Activated naive CD4-positive, alpha-beta T cell treated with anti-CD3 and anti-CD28 coated beads for 36 hours (primary cell): ENCODE results near the gene PALM3. TPM values are rescaled to one million over a fixed set of nuclear protein-coding genes. Genes with fewer than 3 reads are reported as not detected.
"Not testable (repeated sequence)": the region's sequence is repeated elsewhere in the genome, so short reads cannot be mapped to it uniquely, and the experiment has no call there.

Experiments
- CTCF ChIA-PET: fragments of 350-600 bp; sonication (Branson Sonifier 250); formaldehyde crosslinking; loops from one replicate; lab custom pipeline; 2021; ENCODE audit warnings: antibody characterized with exemption; lab: Charles Lee
- DNase-seq: peaks from one replicate; pipeline ENCODE4 v3.0.0-alpha.2; 2020
- H3K27ac Mint-ChIP-seq: one replicate; pipeline ENCODE4 v1.8.0; 2021; ENCODE audit warnings: mild to moderate bottlenecking, mixed read lengths
- H3K27me3 Mint-ChIP-seq: one replicate; pipeline ENCODE4 v1.8.0; 2021; ENCODE audit warnings: low read depth, mixed read lengths
- H3K36me3 Mint-ChIP-seq: one replicate; pipeline ENCODE4 v1.8.0; 2021; ENCODE audit warnings: low read depth, mixed read lengths
- H3K4me1 Mint-ChIP-seq: one replicate; pipeline ENCODE4 v1.8.0; 2021; ENCODE audit warnings: low read depth, mixed read lengths
- H3K4me3 Mint-ChIP-seq: one replicate; pipeline ENCODE4 v1.8.0; 2021; ENCODE audit warnings: mild to moderate bottlenecking, moderate library complexity, mixed read lengths
- H3K9me3 Mint-ChIP-seq: one replicate; pipeline ENCODE4 v1.8.0; 2021; ENCODE audit warnings: mixed read lengths
- intact Hi-C: fragments of 100-400 bp; cut with micrococcal nuclease; formaldehyde crosslinking; loops from one replicate; pipeline ENCODE4 v1.15.1; 2023
- total RNA-seq, 2 experiments: library from RNA; stranded (reverse); gene quantifications; one replicate each; pipeline ENCODE4 v1.2.3, GENCODE V29; 2021

Gene PALM3
- total RNA-seq, 2 experiments from 2014 or later: not detected

- CTCF ChIA-PET: interaction anchor here (0.5 to 2.3 kb wide), 12 partner anchors 8 to 509 kb away, joined by 3 to 15 read pairs (median 4); a partner anchor contains a TSS
- peak overlapping the region; percentile 81 for H3K27ac Mint-ChIP-seq
- H3K36me3 Mint-ChIP-seq: peaks cover 37% of the 10 kb centered on the region
- intact Hi-C loops: loop anchor here (1.0 kb wide), 1 partner anchor 163 kb away; no protein-coding TSS in a partner anchor
- not testable (repeated sequence) for H3K4me1 Mint-ChIP-seq, H3K4me3 Mint-ChIP-seq, H3K27me3 Mint-ChIP-seq, H3K9me3 Mint-ChIP-seq
- peak; percentile 60 for DNase-seq
These were observed 18.9 kb downstream of the PALM3 start for GRCh38 chr19:14042659-14043608.

GRCh38 chr19:14039181-14039580 lies 22.7 kb downstream of the PALM3 start:
- Mint-ChIP-seq H3K36me3 (peaks cover 36% of the 10 kb centered on the region), H3K4me3 (no peak overlapping the region), H3K27me3 (no peaks in the 10 kb centered on the region), H3K9me3 (no peaks in the 10 kb centered on the region), H3K4me1 (peaks cover 16% of the 10 kb centered on the region), H3K27ac (no peak overlapping the region)
- intact Hi-C loops: no loop called here
- no peak for DNase-seq
- CTCF ChIA-PET: interaction anchor here (1.3 to 2.1 kb wide), 2 partner anchors 9 to 158 kb away, joined by 3 to 8 read pairs; no protein-coding TSS in a partner anchor

GRCh38 chr19:14035706-14036105 lies 26.2 kb downstream of the PALM3 start:
- Mint-ChIP-seq H3K4me1 (peaks cover 33% of the 10 kb centered on the region), H3K9me3 (no peaks in the 10 kb centered on the region), H3K36me3 (peaks cover 27% of the 10 kb centered on the region), H3K27ac (no peak overlapping the region), H3K4me3 (no peak overlapping the region), H3K27me3 (no peaks in the 10 kb centered on the region)
- intact Hi-C loops: no loop called here
- CTCF ChIA-PET: interaction anchor here (0.7 to 0.8 kb wide), 2 partner anchors 13 to 211 kb away, joined by 3 to 5 read pairs; no protein-coding TSS in a partner anchor
- no peak for DNase-seq

GRCh38 chr19:14035159-14035558 lies 26.7 kb downstream of the PALM3 start:
- Mint-ChIP-seq H3K4me1 (peaks cover 33% of the 10 kb centered on the region), H3K36me3 (peaks cover 27% of the 10 kb centered on the region)
- intact Hi-C loops, H3K27me3 Mint-ChIP-seq, H3K4me3 Mint-ChIP-seq, H3K9me3 Mint-ChIP-seq, DNase-seq, H3K27ac Mint-ChIP-seq: not testable (repeated sequence)
- CTCF ChIA-PET: interaction anchor here (0.6 to 0.8 kb wide), 3 partner anchors 36 to 446 kb away, joined by 3 to 4 read pairs (median 3); no protein-coding TSS in a partner anchor

GRCh38 chr19:14033946-14034345 lies 27.9 kb downstream of the PALM3 start:
- Mint-ChIP-seq H3K9me3 (no peaks in the 10 kb centered on the region), H3K27me3 (no peaks in the 10 kb centered on the region), H3K27ac (peak overlapping the region; percentile 73), H3K4me3 (peak overlapping the region; percentile 3), H3K36me3 (peaks cover 24% of the 10 kb centered on the region), H3K4me1 (peaks cover 33% of the 10 kb centered on the region)
- DNase-seq: no peak
- CTCF ChIA-PET: no interaction called here
- intact Hi-C loops: loop anchor here (2.0 to 5.0 kb wide), 2 partner anchors 81 to 127 kb away; partner anchors contain the start of genes BRME1, CC2D1A and DCAF15

GRCh38 chr19:14031719-14032480 lies 30.0 kb downstream of the PALM3 start, which contains the start of gene IL27RA:
IL27RA (plus strand) TSS chr19:14031762; CDS start chr19:14031873, 111 bp downstream.
- peaks cover 26% of the 10 kb centered on the region for H3K4me1 Mint-ChIP-seq
- H3K4me3 Mint-ChIP-seq: peak within 1 kb of the TSS; percentile 88
- intact Hi-C loops: loop anchor here (1.0 to 5.0 kb wide), 5 partner anchors 26 to 152 kb away; partner anchors contain the start of genes BRME1, CC2D1A, DCAF15 and RFX1
- CTCF ChIA-PET: interaction anchor here (0.6 to 1.7 kb wide), 17 partner anchors 9 to 315 kb away, joined by 3 to 13 read pairs (median 5); no protein-coding TSS in a partner anchor
- H3K27ac Mint-ChIP-seq: peak within 1 kb of the TSS; percentile 92
- H3K36me3 Mint-ChIP-seq: peaks cover 12% of the 10 kb centered on the region
- no peaks in the 10 kb centered on the region for H3K9me3 Mint-ChIP-seq
- DNase-seq: peak; percentile 84
- no peaks in the 10 kb centered on the region for H3K27me3 Mint-ChIP-seq

GRCh38 chr19:14030997-14031718 lies 30.7 kb downstream of the PALM3 start:
- peak overlapping the region; percentile 92 for H3K27ac Mint-ChIP-seq
- H3K27me3 Mint-ChIP-seq: no peaks in the 10 kb centered on the region
- CTCF ChIA-PET: interaction anchor here (0.6 to 1.7 kb wide), 18 partner anchors 9 to 315 kb away, joined by 3 to 13 read pairs (median 5); no protein-coding TSS in a partner anchor
- intact Hi-C loops: loop anchor here (5.0 kb wide), 1 partner anchor 124 kb away; the partner anchor contains the start of genes BRME1 and CC2D1A
- H3K9me3 Mint-ChIP-seq: no peaks in the 10 kb centered on the region
- peaks cover 10% of the 10 kb centered on the region for H3K36me3 Mint-ChIP-seq
- peaks cover 27% of the 10 kb centered on the region for H3K4me1 Mint-ChIP-seq
- peak overlapping the region; percentile 88 for H3K4me3 Mint-ChIP-seq
- DNase-seq: no peak

GRCh38 chr19:14028901-14029300 lies 33.0 kb downstream of the PALM3 start:
- Mint-ChIP-seq H3K4me3 (no peak overlapping the region), H3K27me3 (no peaks in the 10 kb centered on the region), H3K4me1 (peaks cover 20% of the 10 kb centered on the region), H3K36me3 (peaks cover 3% of the 10 kb centered on the region), H3K9me3 (no peaks in the 10 kb centered on the region), H3K27ac (no peak overlapping the region)
- intact Hi-C loops: no loop called here
- CTCF ChIA-PET: interaction anchor here (0.5 to 0.8 kb wide), 4 partner anchors 30 to 298 kb away, joined by 3 to 5 read pairs (median 4); no protein-coding TSS in a partner anchor
- DNase-seq: no peak

- no peak for DNase-seq
- Mint-ChIP-seq H3K36me3 (peaks cover 2% of the 10 kb centered on the region), H3K27me3 (no peaks in the 10 kb centered on the region), H3K27ac (no peak within 1 kb of the TSS), H3K4me1 (peaks cover 22% of the 10 kb centered on the region), H3K4me3 (no peak within 1 kb of the TSS), H3K9me3 (no peaks in the 10 kb centered on the region)
- CTCF ChIA-PET: interaction anchor here (0.8 kb wide), 1 partner anchor 31 kb away, joined by 3 read pairs; no protein-coding TSS in a partner anchor
- intact Hi-C loops: no loop called here
These were observed 33.9 kb downstream of the PALM3 start, which contains the start of gene RLN3 for GRCh38 chr19:14027856-14028450. RLN3 (plus strand) TSS chr19:14028148; CDS start chr19:14028205, 57 bp downstream.

- H3K9me3 Mint-ChIP-seq, DNase-seq, H3K4me3 Mint-ChIP-seq, H3K27me3 Mint-ChIP-seq, H3K27ac Mint-ChIP-seq, H3K36me3 Mint-ChIP-seq, intact Hi-C loops: not testable (repeated sequence)
- CTCF ChIA-PET: interaction anchor here (0.5 to 1.4 kb wide), 3 partner anchors 15 to 409 kb away, joined by 3 to 4 read pairs (median 3); no protein-coding TSS in a partner anchor
- H3K4me1 Mint-ChIP-seq: peaks cover 17% of the 10 kb centered on the region
These were observed 35.2 kb downstream of the PALM3 start for GRCh38 chr19:14026652-14027192.
